ENCODE measurements around the gene TREM1.
"Not testable (repeated sequence)": the region's sequence is repeated elsewhere in the genome, so short reads cannot be mapped to it uniquely, and the experiment has no call there.

DNA sequence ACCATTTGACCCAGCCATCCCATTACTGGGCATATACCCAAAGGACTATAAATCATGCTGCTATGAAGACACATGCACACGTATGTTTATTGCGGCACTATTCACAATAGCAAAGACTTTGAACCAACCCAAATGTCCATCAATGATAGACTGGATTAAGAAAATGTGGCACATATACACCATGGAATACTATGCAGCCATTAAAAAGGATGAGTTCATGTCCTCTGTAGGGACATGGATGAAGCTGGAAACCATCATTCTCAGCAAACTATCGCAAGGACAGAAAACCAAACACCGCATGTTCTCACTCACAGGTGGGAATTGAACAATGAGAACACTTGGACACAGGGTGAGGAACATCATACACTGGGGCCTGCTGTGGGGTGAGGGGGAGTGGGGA is 40.0 kb downstream of the TREM1 start:
- not testable (repeated sequence) for TF ChIP-seq POLR2A (IDR thresholded peaks at IDR 0.05)
- TF ChIP-seq, protein P1, sequence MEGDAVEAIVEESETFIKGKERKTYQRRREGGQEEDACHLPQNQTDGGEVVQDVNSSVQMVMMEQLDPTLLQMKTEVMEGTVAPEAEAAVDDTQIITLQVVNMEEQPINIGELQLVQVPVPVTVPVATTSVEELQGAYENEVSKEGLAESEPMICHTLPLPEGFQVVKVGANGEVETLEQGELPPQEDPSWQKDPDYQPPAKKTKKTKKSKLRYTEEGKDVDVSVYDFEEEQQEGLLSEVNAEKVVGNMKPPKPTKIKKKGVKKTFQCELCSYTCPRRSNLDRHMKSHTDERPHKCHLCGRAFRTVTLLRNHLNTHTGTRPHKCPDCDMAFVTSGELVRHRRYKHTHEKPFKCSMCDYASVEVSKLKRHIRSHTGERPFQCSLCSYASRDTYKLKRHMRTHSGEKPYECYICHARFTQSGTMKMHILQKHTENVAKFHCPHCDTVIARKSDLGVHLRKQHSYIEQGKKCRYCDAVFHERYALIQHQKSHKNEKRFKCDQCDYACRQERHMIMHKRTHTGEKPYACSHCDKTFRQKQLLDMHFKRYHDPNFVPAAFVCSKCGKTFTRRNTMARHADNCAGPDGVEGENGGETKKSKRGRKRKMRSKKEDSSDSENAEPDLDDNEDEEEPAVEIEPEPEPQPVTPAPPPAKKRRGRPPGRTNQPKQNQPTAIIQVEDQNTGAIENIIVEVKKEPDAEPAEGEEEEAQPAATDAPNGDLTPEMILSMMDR (IDR thresholded peaks at IDR 0.05), result not testable (repeated sequence)
